Prostate gland (tissue), 2 donors: ENCODE measurements around the gene SAA4. TPM values are rescaled to one million over a fixed set of nuclear protein-coding genes. Genes with fewer than 3 reads are reported as not detected.
"Not testable (repeated sequence)": the region's sequence is repeated elsewhere in the genome, so short reads cannot be mapped to it uniquely, and the experiment has no call there.

ENCODE experiments used
- DNase-seq: peaks from one replicate; pipeline ENCODE4 v3.0.0-alpha.2; 2019; ENCODE audit warnings: low spot score
- H3K27ac ChIP-seq, 2 donors: fragments of 200-600 bp; sonication (generic); 2 replicates each; pipeline ENCODE4 v1.5.1; 2017 to 2019
- H3K27me3 ChIP-seq: fragments of 200-600 bp; sonication (generic); replicated peaks from 2 replicates; pipeline ENCODE4 v1.5.1; 2019; ENCODE audit not compliant: insufficient read depth
- H3K36me3 ChIP-seq, 2 donors: fragments of 200-600 bp; sonication (generic); 1 replicate in 1 of 2; 2 replicates in 1 of 2; pipeline versions ENCODE4 v1.5.1 to v1.8.1; 2017 to 2019
- H3K4me1 ChIP-seq: fragments of 200-600 bp; sonication (generic); replicated peaks from 2 replicates; pipeline ENCODE4 v1.5.1; 2019
- H3K4me3 ChIP-seq, 2 donors: fragments of 200-600 bp; sonication (generic); 2 replicates each; pipeline ENCODE4 v1.5.1; 2017 to 2019
- H3K9me3 ChIP-seq: fragments of 200-600 bp; sonication (generic); 2 replicates; pipeline ENCODE4 v1.5.1; 2017
- CTCF ChIP-seq, 4 experiments: fragments of 200-600 bp in 2 of 4; fragments of 450-650 bp in 2 of 4; sonication (generic) in 2 of 4; IDR thresholded peaks; 1 replicate in 3 of 4; 2 replicates in 1 of 4; pipeline ENCODE4 v1.5.1; 2016 to 2019; ENCODE audit warnings: antibody characterized with exemption in 4 of 4, mild to moderate bottlenecking in 2 of 4, moderate library complexity in 2 of 4
- POLR2A ChIP-seq: fragments of 450-650 bp; IDR thresholded peaks from one replicate; pipeline ENCODE4 v1.6.1; 2016; ENCODE audit warnings: antibody characterized with exemption, mild to moderate bottlenecking
- POLR2AphosphoS5 ChIP-seq: sonication (generic); formaldehyde crosslinking; IDR thresholded peaks from one replicate; pipeline ENCODE4 v1.6.1; 2017; ENCODE audit warnings: antibody characterized with exemption
- WGBS: methylation state at CpG from one replicate; pipeline ENCODE4 v1.1.5; 2018; 5-methylcytosine and 5-hydroxymethylcytosine counted together
- intact Hi-C: fragments of 100-400 bp; cut with DNase I; formaldehyde crosslinking; loops from one replicate; pipeline ENCODE4 v1.14.2; 2022
- total RNA-seq, 2 donors: library from RNA; depleted of rRNA; stranded (reverse); fragments of >200 nt; gene quantifications; one replicate each; pipeline ENCODE4 v1.1.0, GENCODE V29; 2016

SAA4 gene
- total RNA-seq, 2 donors from 2014 or later, result not detected

- H3K4me3 ChIP-seq, result no peak overlapping the region
- no peaks in the 10 kb centered on the region for H3K4me1 ChIP-seq
- no peaks in the 10 kb centered on the region for H3K9me3 ChIP-seq
- H3K27me3 ChIP-seq, result no peaks in the 10 kb centered on the region
- no peak overlapping the region for H3K27ac ChIP-seq
- DNase-seq, result no peak
- no peaks in the 10 kb centered on the region for H3K36me3 ChIP-seq
- 81% methylated on average over 1 of the region's 1 CpG for WGBS
- intact Hi-C loops, result no loop called here
- no peak for TF ChIP-seq POLR2A
- no peak for TF ChIP-seq CTCF (IDR thresholded peaks at IDR 0.05)
- no peak for TF ChIP-seq POLR2AphosphoS5
Measured at GRCh38 chr11:18264677-18265555, 28.3 kb upstream of the SAA4 start.

- TF ChIP-seq CTCF (IDR thresholded peaks at IDR 0.05) (no peak), POLR2AphosphoS5 (no peak), POLR2A (no peak)
- no peak overlapping the region for H3K27ac ChIP-seq
- no peaks in the 10 kb centered on the region for H3K27me3 ChIP-seq
- no peaks in the 10 kb centered on the region for H3K4me1 ChIP-seq
- no peaks in the 10 kb centered on the region for H3K36me3 ChIP-seq
- intact Hi-C loops, result no loop called here
- 74% methylated on average over 4 of the region's 4 CpGs for WGBS
- DNase-seq, result no peak
- H3K9me3 ChIP-seq, result no peaks in the 10 kb centered on the region
- H3K4me3 ChIP-seq, result no peak overlapping the region
Measured at GRCh38 chr11:18264035-18264434, 27.4 kb upstream of the SAA4 start.

DNA sequence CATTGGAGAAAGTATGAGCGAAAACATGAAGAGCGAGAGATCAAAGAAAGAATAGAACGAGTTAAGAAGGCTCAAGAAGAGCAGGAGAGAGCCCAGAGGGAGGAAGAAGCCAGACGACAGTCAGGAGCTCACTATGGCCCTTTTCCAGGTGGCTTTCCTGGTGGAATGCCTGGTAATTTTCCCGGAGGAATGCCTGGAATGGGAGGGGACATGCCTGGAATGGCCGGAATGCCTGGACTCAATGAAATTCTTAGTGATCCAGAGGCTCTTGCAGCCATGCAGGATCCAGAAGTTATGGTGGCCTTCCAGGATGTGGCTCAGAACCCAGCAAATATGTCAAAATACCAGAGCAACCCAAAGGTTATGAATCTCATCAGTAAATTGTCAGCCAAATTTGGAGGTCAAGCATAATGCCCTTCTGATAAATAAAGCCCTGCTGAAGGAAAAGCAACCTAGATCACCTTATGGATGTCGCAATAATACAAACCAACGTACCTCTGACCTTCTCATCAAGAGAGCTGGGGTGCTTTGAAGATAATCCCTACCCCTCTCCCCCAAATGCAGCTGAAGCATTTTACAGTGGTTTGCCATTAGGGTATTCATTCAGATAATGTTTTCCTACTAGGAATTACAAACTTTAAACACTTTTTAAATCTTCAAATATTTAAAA, 26.2 kb upstream of the SAA4 start:
- H3K4me1 ChIP-seq, result not testable (repeated sequence)

DNA sequence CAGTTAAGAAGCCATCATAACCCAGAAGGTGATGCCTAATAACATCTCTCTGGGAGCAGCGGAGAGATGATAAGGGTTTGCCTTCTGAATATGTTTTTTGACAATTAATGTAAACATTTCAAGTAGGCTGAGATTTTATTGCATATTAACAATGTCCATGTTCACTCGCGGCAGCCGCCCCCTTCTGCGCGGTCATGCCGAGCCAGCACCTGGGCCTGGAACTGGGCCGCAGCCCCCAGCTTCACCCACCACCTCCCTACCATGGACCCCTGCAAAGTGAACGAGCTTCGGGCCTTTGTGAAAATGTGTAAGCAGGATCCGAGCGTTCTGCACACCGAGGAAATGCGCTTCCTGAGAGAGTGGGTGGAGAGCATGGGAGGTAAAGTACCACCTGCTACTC, 25.1 kb upstream of the SAA4 start:
- H3K4me1 ChIP-seq, result no peaks in the 10 kb centered on the region
- no peak for DNase-seq
- 90% methylated on average over 14 of the region's 14 CpGs for WGBS
- intact Hi-C loops, result no loop called here
- TF ChIP-seq POLR2AphosphoS5 (no peak), CTCF (IDR thresholded peaks at IDR 0.05) (no peak), POLR2A (no peak)
- no peak overlapping the region for H3K4me3 ChIP-seq
- H3K27ac ChIP-seq, result no peak overlapping the region
- H3K27me3 ChIP-seq, result no peaks in the 10 kb centered on the region
- no peaks in the 10 kb centered on the region for H3K9me3 ChIP-seq
- H3K36me3 ChIP-seq, result no peaks in the 10 kb centered on the region

More for the DNA sequence above, 26.2 kb upstream of the SAA4 start:
- DNase-seq, H3K36me3 ChIP-seq, intact Hi-C loops, H3K9me3 ChIP-seq, H3K4me3 ChIP-seq, H3K27me3 ChIP-seq, H3K27ac ChIP-seq: not testable (repeated sequence)
- WGBS, result 53% methylated on average over 8 of the region's 8 CpGs

- intact Hi-C loops, result no loop called here
- H3K36me3 ChIP-seq, result no peaks in the 10 kb centered on the region
- H3K27me3 ChIP-seq, result no peaks in the 10 kb centered on the region
- H3K4me1 ChIP-seq, result no peaks in the 10 kb centered on the region
- DNase-seq, result no peak
- H3K9me3 ChIP-seq, result no peaks in the 10 kb centered on the region
- no peak overlapping the region for H3K4me3 ChIP-seq
- H3K27ac ChIP-seq, result no peak overlapping the region
- TF ChIP-seq POLR2AphosphoS5 (no peak), POLR2A (no peak), CTCF (IDR thresholded peaks at IDR 0.05) (no peak)
Measured at GRCh38 chr11:18259259-18259658, 22.7 kb upstream of the SAA4 start.
